ENCODE data around the gene NKX6-2. TPM values are rescaled to one million over a fixed set of nuclear protein-coding genes. Genes with fewer than 3 reads are reported as not detected.

NKX6-2 gene
- total RNA-seq, 4 donors from 2014 or later = not detected

- WGBS = 88% methylated on average over 13 of the region's 13 CpGs
- no peak overlapping the region for H3K4me3 ChIP-seq
- H3K9me3 ChIP-seq = no peaks in the 10 kb centered on the region
- no peaks in the 10 kb centered on the region for H3K27me3 ChIP-seq
- H3K27ac ChIP-seq = no peak overlapping the region
- no peak for DNase-seq (ENCODE audit: low spot score in 2 of 2)
- H3K4me1 ChIP-seq = no peaks in the 10 kb centered on the region
- H3K36me3 ChIP-seq = peaks cover 21% of the 10 kb centered on the region
- TF ChIP-seq EP300 (IDR thresholded peaks at IDR 0.05) (no peak), POLR2A (IDR thresholded peaks at IDR 0.05) (no peak), CTCF (IDR thresholded peaks at IDR 0.05) (no peak), POLR2AphosphoS5 (IDR thresholded peaks at IDR 0.05) (no peak)
These were observed 19.7 kb downstream of the NKX6-2 start for GRCh38 chr10:132766291-132766690.

- no peaks in the 10 kb centered on the region for H3K27me3 ChIP-seq
- H3K9me3 ChIP-seq = no peaks in the 10 kb centered on the region
- 80% methylated on average over 11 of the region's 11 CpGs for WGBS
- no peak for DNase-seq (ENCODE audit: low spot score in 2 of 2)
- TF ChIP-seq EP300 (IDR thresholded peaks at IDR 0.05) (no peak), POLR2A (IDR thresholded peaks at IDR 0.05) (no peak), CTCF (IDR thresholded peaks at IDR 0.05) (no peak), POLR2AphosphoS5 (IDR thresholded peaks at IDR 0.05) (no peak)
- no peak overlapping the region for H3K4me3 ChIP-seq
- H3K36me3 ChIP-seq = peaks cover 17% of the 10 kb centered on the region
- H3K27ac ChIP-seq = no peak overlapping the region
- no peaks in the 10 kb centered on the region for H3K4me1 ChIP-seq
These were observed 20.5 kb downstream of the NKX6-2 start for GRCh38 chr10:132765435-132765834.

- Histone ChIP-seq H3K36me3 (peaks cover 19% of the 10 kb centered on the region), H3K27me3 (no peaks in the 10 kb centered on the region), H3K9me3 (no peaks in the 10 kb centered on the region), H3K4me1 (no peaks in the 10 kb centered on the region), H3K27ac (no peak overlapping the region), H3K4me3 (no peak overlapping the region)
- DNase-seq (ENCODE audit: low spot score in 2 of 2) = no peak
- TF ChIP-seq POLR2AphosphoS5 (IDR thresholded peaks at IDR 0.05) (no peak), EP300 (IDR thresholded peaks at IDR 0.05) (no peak), CTCF (IDR thresholded peaks at IDR 0.05) (no peak), POLR2A (IDR thresholded peaks at IDR 0.05) (no peak)
- WGBS = 84% methylated on average over 11 of the region's 11 CpGs
These were observed 21.8 kb downstream of the NKX6-2 start for GRCh38 chr10:132764108-132764507.

- no peak for TF ChIP-seq POLR2A (IDR thresholded peaks at IDR 0.05)
- no peak for TF ChIP-seq CTCF (IDR thresholded peaks at IDR 0.05)
- no peak for TF ChIP-seq POLR2AphosphoS5 (IDR thresholded peaks at IDR 0.05)
- TF ChIP-seq EP300 (IDR thresholded peaks at IDR 0.05) = no peak
- no peak for DNase-seq (ENCODE audit: low spot score in 2 of 2)
- WGBS = 94% methylated on average over 5 of the region's 5 CpGs
- Histone ChIP-seq H3K36me3 (peaks cover 19% of the 10 kb centered on the region), H3K27ac (no peak overlapping the region), H3K4me1 (no peaks in the 10 kb centered on the region), H3K27me3 (no peaks in the 10 kb centered on the region), H3K9me3 (no peaks in the 10 kb centered on the region), H3K4me3 (no peak overlapping the region)
These were observed 22.4 kb downstream of the NKX6-2 start for GRCh38 chr10:132763545-132763944.

GRCh38 chr10:132762267-132762666 lies 23.7 kb downstream of the NKX6-2 start:
- WGBS = 81% methylated on average over 6 of the region's 6 CpGs
- TF ChIP-seq CTCF (IDR thresholded peaks at IDR 0.05) (no peak), POLR2AphosphoS5 (IDR thresholded peaks at IDR 0.05) (no peak), POLR2A (IDR thresholded peaks at IDR 0.05) (no peak), EP300 (IDR thresholded peaks at IDR 0.05) (no peak)

More at GRCh38 chr10:132762267-132762666, 23.7 kb downstream of the NKX6-2 start:
- Histone ChIP-seq H3K4me3 (no peak overlapping the region), H3K9me3 (no peaks in the 10 kb centered on the region), H3K27ac (no peak overlapping the region), H3K4me1 (no peaks in the 10 kb centered on the region), H3K36me3 (peaks cover 22% of the 10 kb centered on the region), H3K27me3 (no peaks in the 10 kb centered on the region)
- DNase-seq (ENCODE audit: low spot score in 2 of 2) = no peak

All from suprapubic skin (tissue), 4 donors.